Lung (tissue), 12 donors: ENCODE results near the gene LY6G5B. TPM values are rescaled to one million over a fixed set of nuclear protein-coding genes. Genes with fewer than 3 reads are reported as not detected.

Experiments
- ATAC-seq: fragments of 200-7000 bp; cut with Tn5 transposase; one replicate; pipeline ENCODE4 v1.9.1; 2020; ENCODE audit warnings: moderate number of reproducible peaks; ENCODE audit not compliant: insufficient read depth, low FRiP score
- DNase-seq, 3 donors: peaks; one replicate each; pipeline ENCODE4 v3.0.0-alpha.2; 2013 to 2017
- H3K27ac ChIP-seq, 2 donors: one replicate each; pipeline ENCODE4 v1.5.1; 2013; ENCODE audit warnings: mild to moderate bottlenecking in 2 of 2, moderate library complexity in 2 of 2, control low read depth in 1 of 2, inconsistent platforms in 1 of 2, low read depth in 1 of 2, low read length in 1 of 2
- H3K27me3 ChIP-seq, 3 donors: one replicate each; pipeline ENCODE4 v1.5.1; 2013; ENCODE audit warnings: low read length in 2 of 3; ENCODE audit not compliant: control insufficient read depth in 3 of 3, insufficient read depth in 3 of 3
- H3K36me3 ChIP-seq, 4 donors: one replicate each; pipeline ENCODE4 v1.5.1; 2013; ENCODE audit warnings: low read length in 4 of 4, mild to moderate bottlenecking in 1 of 4, moderate library complexity in 1 of 4; ENCODE audit not compliant: control insufficient read depth in 4 of 4, insufficient read depth in 4 of 4
- H3K4me1 ChIP-seq, 5 donors: one replicate each; pipeline ENCODE4 v1.5.1; 2013; ENCODE audit warnings: low read length in 5 of 5, mild to moderate bottlenecking in 2 of 5, moderate library complexity in 1 of 5; ENCODE audit not compliant: control insufficient read depth in 5 of 5, insufficient read depth in 5 of 5
- H3K4me3 ChIP-seq: one replicate; pipeline ENCODE4 v1.5.1; 2013; ENCODE audit warnings: mild to moderate bottlenecking, control low read depth, moderate library complexity
- H3K9ac ChIP-seq, 2 donors: one replicate each; pipeline ENCODE4 v1.5.1; 2013; ENCODE audit warnings: low read length in 2 of 2, control low read depth in 1 of 2; ENCODE audit not compliant: insufficient read depth in 1 of 2
- H3K9me3 ChIP-seq, 4 donors: one replicate each; pipeline ENCODE4 v1.5.1; 2013; ENCODE audit warnings: low read length in 3 of 4, mild to moderate bottlenecking in 1 of 4, moderate library complexity in 1 of 4; ENCODE audit not compliant: control insufficient read depth in 4 of 4, insufficient read depth in 3 of 4
- CTCF ChIP-seq: IDR thresholded peaks from 2 replicates; pipeline ENCODE4 v1.5.1; 2012; ENCODE audit warnings: mild to moderate bottlenecking; ENCODE audit errors: control extremely low read depth, extremely low read depth
- WGBS, 2 donors: extraction: QIAGEN DNeasy Blood & Tissue Kit; methylation state at CpG; one replicate each; pipeline ENCODE4 v1.1.7; 2013; 5-methylcytosine and 5-hydroxymethylcytosine counted together
- polyA plus RNA-seq, 2 donors: library from polyadenylated mRNA; stranded (reverse); fragments of 200-250 nt; gene quantifications; one replicate each; pipeline ENCODE4 v1.2.1, GENCODE V29; 2013
- total RNA-seq, 2 donors: library from RNA; depleted of rRNA in 1 of 2; stranded (reverse); fragments of >200 nt in 1 of 2; gene quantifications; one replicate each; pipeline ENCODE4 v1.2.1, GENCODE V29; 2014 to 2021
- donor health status: control.
- donor health status: control.
- donor health status: Bipolar disorder and iron deficiency.
- donor health status: healthy.
- donor health status: DM: yes; HTN: yes; CAD: no.

The LY6G5B gene
- total and polyA plus RNA-seq, 4 donors = 5.7 to 13.7 (median 8.2) TPM

DNA sequence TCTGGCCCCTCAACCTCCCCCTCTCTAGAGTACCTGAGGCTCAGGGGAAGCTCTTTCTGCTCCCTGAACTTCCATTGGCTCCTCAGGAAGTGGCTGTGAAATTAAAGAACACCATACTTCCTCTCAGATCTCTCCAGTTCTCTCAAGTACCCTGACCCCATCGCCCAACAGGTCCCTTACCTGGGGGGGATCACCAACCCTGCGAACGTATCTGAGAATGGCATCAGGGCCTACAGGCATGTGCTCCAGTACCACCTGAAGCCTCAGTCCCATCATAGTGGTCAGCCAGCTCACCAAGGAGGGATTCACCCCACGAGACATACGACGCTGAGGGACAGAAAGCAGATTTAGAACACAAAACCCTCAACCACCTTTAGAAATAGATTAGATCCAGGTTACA, 29.2 kb upstream of the LY6G5B start:
- Histone ChIP-seq H3K36me3 (peaks cover 41 to 76% (median 63%) of the 10 kb centered on the region in 4 donors), H3K27me3 (no peaks in the 10 kb centered on the region), H3K4me1 (no peaks in the 10 kb centered on the region), H3K9ac (no peak overlapping the region), H3K4me3 (no peak overlapping the region), H3K9me3 (no peaks in the 10 kb centered on the region), H3K27ac (no peak overlapping the region)
- no peak for ATAC-seq
- DNase-seq = no peak
- 90 to 94% methylated on average over 6 of the region's 6 CpGs for WGBS, 2 donors
- no peak for TF ChIP-seq CTCF

DNA sequence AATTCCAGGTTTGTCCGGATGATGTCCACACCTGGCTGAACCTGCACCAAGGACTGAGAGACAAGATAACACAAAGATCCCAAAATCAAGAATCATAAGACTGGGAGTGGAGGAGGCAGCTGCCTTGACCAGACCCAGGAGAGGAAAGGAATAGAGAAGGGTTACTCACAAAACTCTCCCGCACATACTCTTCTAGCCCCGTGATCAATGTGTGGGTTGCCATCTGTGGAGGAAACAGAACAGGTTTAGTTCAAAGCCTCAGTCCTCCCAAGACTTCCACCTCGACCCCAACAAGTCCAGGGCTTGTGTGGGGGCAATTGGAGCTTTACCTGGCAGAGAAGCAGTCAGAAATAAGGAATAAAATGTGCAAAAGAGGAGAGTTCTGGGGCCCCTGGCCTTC, 28.4 kb upstream of the LY6G5B start:
- WGBS, 2 donors = 87 to 93% methylated on average over 4 of the region's 4 CpGs
- H3K4me1 ChIP-seq = no peaks in the 10 kb centered on the region

DNA sequence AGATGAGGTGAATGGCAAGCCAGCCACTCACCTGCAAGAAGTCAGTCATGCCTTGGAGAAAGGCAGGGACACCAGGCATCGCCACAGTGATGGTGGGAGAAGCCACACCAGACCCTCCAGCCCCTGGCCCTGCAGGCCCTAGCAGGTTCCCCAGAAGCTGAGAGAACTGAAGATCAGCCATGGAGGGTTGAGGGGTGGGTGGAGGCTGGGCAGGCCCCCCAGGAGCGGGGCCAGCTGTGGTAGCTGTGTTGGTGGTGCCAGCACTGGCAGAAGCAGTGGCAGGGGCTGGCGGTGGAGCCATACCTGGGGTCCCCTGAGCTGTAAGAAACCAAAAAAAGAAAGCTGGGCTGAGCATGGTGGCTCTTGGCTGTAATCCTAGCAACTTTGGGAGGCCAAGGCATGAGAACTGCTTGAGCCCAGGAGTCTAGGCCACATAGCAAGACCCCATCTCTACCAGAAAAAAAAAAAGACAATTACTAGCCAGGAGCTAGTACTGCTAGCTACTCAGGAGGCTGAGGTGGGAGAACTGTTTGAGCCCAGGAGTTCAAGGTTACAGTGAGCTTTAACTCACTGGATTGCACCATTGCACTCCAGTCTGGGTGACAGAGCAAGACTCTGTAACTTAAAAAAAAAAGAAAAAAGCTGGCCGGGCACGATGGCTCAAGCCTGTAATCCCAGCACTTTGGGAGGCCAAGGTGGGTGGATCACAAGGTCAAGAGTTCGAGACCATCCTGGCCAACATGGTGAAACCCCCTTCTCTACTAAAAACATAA, 26.8 kb upstream of the LY6G5B start:
- Histone ChIP-seq H3K9ac (no peak overlapping the region), H3K4me3 (no peak overlapping the region), H3K27ac (no peak overlapping the region), H3K9me3 (no peaks in the 10 kb centered on the region), H3K4me1 (no peaks in the 10 kb centered on the region), H3K27me3 (no peaks in the 10 kb centered on the region), H3K36me3 (peaks cover 46 to 71% (median 56%) of the 10 kb centered on the region in 4 donors)
- no peak for ATAC-seq
- DNase-seq = no peak
- no peak for TF ChIP-seq CTCF
- WGBS, 2 donors = 89 to 96% methylated on average over 6 of the region's 6 CpGs

More for the DNA sequence above, 28.4 kb upstream of the LY6G5B start:
- H3K9ac ChIP-seq = no peak overlapping the region
- no peaks in the 10 kb centered on the region for H3K9me3 ChIP-seq
- DNase-seq = no peak
- H3K27ac ChIP-seq = no peak overlapping the region
- no peak for ATAC-seq
- no peak overlapping the region for H3K4me3 ChIP-seq
- H3K27me3 ChIP-seq = no peaks in the 10 kb centered on the region
- H3K36me3 ChIP-seq = peaks cover 43 to 73% (median 60%) of the 10 kb centered on the region in 4 donors
- TF ChIP-seq CTCF = no peak
